ENCODE results near the gene GALNT9.
"Not testable (repeated sequence)": the region's sequence is repeated elsewhere in the genome, so short reads cannot be mapped to it uniquely, and the experiment has no call there.

DNA sequence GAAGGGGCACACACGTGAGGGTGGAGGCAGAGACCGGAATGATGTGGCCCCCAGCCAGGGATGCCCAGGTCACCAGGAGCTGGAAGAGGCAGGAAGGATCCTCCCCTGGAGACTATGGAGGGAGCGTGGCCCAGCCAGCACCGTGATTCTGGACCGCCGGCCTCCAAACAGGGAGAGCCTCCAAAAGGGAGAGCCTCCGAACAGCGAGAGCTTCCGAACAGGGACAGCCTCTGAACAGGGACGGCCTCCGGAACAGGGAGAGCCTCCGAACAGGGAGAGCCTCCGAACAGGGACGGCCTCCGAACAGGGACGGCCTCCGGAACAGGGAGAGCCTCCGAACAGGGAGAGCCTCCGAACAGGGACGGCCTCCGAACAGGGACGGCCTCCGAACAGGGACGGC, 33.8 kb downstream of the GALNT9 start:
- TF ChIP-seq, protein P1, sequence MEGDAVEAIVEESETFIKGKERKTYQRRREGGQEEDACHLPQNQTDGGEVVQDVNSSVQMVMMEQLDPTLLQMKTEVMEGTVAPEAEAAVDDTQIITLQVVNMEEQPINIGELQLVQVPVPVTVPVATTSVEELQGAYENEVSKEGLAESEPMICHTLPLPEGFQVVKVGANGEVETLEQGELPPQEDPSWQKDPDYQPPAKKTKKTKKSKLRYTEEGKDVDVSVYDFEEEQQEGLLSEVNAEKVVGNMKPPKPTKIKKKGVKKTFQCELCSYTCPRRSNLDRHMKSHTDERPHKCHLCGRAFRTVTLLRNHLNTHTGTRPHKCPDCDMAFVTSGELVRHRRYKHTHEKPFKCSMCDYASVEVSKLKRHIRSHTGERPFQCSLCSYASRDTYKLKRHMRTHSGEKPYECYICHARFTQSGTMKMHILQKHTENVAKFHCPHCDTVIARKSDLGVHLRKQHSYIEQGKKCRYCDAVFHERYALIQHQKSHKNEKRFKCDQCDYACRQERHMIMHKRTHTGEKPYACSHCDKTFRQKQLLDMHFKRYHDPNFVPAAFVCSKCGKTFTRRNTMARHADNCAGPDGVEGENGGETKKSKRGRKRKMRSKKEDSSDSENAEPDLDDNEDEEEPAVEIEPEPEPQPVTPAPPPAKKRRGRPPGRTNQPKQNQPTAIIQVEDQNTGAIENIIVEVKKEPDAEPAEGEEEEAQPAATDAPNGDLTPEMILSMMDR (IDR thresholded peaks at IDR 0.05) = not testable (repeated sequence)
- TF ChIP-seq EP300, POLR2A (IDR thresholded peaks at IDR 0.05): not testable (repeated sequence)

Measured in sigmoid colon (tissue), 4 donors.